Stimulated activated CD8-positive, alpha-beta memory T cell treated with anti-CD3 and anti-CD28 coated beads, Interleukin-2, amount 100 ng/mL, for 1 hour (primary cell): ENCODE measurements around the gene OS9.

Experiments used
- DNase-seq, 2 donors: peaks; one replicate each; pipeline ENCODE4 v3.0.0-alpha.2; 2020; ENCODE audit warnings: low read depth in 2 of 2

OS9 gene

DNA sequence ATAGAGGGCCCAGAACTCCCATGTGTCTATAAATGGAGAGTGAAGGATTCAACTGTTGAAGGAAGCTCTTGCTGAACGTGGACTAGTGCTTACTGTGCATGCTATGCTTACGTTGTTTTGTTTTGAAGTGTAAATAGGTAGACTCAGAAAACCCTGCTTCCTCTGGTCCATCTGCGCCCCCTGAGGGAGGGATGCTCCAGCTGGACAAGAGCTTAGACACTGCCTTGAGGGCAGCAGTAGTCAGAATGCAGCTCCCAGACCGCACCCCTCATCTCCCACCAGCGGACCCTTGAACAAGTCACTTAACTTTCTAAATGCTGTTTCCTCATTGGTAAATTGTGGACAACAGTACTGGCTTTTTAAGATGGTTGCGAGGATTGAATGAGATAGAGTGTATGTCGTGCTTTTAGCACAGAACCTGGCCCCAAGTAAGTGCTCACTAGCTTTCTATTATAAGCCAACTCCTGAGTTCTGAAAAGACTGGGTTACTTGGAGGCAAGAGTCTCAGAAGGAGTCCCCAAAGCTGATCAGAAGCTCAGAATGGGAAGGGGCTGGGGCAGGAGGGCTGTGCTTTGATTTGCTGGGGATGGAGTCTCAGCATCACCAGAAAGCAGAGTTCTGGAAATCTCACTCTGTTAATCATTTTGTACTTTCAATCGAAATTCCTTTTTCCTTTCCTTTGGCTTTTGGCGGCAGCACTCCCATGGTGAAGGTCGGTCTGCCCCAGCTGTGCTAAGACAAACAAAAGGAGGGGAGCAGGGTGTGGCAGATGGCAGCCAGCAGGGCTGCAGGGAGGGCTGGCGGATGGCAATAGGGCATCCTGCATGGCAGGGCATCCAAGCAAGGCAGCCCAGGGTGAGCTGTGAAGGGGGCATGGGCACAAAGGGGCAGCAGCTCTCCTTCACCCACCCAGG is 29.0 kb downstream of the OS9 start:
- no peak for DNase-seq

DNA sequence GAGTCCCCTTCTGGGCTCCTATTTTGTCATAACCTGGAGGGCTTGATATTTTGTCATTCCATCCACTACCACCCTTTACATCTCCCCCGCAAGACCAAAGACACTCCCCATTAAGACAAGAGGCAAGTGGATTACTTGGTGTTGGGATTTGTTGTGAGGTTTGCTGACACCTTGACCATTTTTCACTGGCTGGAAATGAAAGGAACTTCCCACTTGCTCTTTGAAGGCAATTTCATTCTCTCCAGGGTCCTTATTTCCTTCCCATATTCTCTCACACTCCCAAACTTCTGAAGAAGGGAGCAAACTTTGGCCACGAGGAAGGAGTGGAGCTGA is 29.7 kb downstream of the OS9 start:
- no peak for DNase-seq

DNA sequence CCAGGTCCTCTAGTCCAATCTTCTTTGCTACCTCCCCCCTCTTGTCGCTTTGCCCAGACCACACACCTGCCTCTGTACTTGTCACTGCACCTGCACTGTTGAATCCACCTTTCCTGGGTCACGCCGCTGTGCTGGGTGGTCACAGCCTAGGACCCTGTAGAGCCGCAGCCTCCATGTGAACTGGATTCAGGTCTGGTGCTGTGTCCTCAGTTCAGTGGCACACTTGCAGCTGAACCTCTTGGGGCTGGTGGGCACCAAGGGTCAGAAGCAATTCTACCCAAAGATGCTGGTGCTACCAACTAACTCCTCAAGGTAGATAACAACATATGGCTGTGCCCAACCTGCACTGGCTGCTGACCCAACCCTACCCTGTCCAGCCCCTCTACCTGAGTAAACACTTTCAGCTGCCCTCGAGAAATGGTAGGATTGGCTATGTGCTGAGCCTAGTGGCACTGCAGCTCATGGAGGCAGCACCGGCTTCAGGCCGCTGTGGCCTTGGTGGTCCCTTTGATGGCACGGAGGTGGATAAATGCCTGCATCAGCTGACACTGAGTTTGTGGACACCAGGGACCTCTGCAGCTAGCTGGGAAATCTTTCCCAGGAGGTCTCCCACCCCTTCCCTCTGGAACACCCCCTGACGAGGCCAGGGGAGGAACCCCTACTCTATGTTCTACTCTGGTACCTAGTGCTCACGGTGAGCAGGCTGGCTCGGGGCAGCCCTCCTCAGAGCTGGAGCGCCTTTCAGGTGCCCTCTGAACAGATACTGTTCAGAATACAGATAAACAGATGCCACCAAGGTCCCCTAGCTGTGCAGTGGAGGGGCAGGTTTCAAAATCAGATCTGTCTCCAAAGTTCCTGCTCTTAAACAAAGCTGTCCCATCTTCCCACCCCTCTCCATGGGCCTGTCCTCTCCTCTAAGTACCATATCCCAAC is 30.3 kb downstream of the OS9 start:
- DNase-seq: no peak

DNA sequence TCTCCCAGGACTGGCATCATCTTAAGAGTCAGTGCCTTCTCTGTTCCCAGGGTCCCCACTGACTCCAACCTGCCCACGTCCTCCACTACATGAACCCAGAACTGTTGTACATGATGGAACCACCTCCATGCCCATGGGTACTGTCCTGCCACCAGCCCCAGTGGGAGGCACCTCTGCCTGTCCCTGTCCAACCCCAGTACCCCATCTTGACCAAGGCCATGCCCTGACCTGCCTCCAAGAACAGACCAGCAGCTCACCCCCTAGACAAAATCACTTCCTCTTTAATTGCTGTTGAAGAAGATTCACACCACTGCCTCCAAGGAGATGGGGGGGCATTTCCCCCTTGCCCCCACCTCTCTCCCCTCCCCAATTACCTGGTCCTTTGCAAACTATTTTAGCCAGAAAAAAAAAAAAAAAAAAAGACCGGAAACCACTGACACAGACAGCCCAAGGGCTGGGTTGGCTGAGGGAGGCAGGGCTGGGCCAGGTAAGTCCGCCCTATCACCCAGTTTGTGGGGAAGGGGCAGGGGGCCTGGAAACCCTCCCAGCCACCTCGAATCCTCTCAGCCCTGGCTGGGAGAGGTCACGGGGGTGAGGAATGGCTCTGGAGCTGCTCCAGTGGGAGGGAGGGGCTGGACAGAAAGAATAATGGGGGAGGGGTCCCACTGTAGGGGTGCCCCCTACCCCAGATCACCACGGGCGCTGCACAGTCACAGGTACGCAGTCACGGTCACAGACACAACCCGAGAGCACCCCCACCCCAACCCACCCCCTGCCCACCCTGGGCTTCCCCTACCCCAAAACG is 31.2 kb downstream of the OS9 start:
- no peak for DNase-seq

DNA sequence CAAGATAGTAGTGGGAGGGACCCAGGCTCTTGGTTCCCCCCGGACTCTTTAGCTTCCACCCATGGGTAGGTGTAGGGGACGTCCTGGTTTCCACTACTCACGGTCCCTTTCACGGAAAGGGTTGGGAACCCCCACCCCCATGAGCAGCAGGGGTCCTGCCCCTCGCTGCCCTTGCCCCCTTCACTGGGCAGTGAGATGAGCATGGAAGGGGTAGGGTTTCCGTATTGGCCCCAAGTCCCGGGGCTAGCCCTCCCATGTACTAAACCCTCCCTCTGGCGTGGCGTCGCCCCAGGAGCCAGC is 31.9 kb downstream of the OS9 start:
- DNase-seq: no peak

DNA sequence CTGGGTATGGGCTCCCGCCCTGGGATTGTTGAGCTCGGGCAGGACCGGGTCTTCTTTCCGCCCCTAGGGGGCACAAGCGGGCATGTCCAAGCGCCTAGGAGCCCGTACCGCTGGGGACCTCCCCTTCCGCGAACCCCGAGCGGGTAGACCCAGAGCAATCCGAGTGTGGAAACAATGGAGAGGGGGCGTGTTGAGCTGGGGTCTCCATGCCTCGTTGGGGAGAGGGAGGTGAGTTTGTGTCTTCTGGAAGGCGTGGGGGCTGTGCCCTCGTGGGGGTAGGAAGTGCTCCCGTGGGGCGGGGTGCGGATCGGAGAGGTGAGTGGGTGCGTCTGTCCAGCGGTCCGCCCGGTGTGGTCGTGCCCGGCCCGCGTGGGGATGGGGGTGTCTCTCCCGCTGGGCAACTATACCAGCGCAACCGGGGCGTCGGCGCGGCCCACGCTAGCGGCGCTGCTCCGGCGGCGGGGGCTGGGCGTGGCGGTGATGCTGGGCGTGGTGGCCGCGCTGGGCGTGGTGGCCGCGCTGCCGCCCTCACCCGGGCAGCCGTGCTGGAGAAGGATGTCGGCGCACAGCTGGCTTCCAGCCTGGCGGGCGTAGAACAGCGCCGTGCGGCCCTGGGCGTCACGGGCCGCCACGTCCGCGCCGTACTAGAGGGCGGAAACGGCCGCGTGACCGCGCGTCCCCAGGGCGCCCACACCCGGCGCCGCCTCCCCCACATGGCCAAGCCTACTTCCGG is 32.4 kb downstream of the OS9 start:
- DNase-seq: no peak

DNA sequence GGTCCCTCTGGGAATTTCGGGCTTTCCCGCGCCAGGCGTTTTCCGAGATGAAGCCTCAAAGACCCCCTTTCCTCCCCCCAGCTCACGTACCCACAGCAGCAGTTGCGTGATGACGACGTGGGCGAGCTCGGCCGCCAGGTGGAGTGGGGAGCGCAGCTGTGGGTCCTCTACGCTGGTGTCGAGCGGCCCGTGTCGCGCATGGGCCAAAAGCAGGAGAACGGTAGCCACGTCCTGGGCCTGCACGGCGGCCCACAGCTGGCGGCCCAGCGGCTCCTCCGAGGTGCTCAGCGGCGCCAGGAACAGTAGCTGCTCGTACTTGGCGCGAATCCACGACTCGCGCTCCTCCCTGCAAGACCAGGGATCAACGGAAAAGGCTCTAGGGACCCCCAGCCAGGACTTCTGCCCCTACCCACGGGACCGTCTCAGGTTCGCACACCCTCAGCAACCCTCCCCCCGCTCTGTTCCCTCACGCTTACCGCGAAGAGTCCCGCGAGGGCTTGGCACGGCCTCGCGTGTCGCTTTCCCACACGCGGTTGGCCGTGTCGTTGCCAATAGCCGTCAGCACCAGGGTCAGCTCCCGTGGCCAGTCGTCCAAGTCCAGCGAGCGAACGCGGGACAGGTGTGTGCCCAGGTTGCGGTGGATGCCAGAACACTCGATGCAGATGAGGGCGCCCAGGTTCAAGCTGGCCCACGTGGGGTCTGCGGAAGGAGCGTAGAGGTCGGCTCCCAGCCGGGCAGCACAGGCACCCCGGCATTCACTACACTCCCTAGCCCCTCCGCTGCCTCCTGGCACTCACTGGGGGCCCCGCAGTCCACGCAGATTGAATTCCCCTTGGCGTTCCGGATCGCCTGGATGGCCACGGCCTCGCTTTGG is 33.2 kb downstream of the OS9 start:
- no peak for DNase-seq

DNA sequence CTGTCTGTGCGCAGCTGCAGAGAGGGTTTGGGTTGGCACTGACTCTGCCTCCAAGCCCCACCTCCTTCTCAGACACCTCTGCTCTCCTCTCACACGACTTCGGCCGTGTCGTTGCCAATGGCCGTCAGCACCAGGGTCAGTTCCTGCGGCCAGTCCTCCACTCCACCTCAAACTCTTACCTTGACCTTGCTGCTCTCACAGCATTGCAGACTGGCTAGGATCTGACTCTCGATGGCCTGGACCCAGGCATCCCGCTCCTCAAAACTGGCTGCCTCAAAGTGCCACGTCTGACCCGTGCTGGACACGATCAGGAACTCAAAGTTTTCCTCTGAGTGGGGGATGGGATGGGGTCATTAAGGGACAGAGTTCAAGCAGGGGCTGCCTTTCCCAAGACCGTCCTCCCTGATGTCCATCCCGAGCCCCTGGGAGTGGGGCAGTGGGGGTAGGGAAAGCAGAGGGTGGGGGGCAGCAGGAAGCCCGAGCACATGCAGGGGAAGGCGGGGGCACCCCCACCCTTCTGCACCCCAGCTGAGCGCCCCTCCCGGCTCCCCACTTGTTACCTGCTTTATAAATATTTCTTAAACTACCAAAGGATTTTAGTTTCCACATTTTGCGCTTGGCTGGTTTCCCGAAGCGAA is 33.9 kb downstream of the OS9 start:
- DNase-seq: no peak

DNA sequence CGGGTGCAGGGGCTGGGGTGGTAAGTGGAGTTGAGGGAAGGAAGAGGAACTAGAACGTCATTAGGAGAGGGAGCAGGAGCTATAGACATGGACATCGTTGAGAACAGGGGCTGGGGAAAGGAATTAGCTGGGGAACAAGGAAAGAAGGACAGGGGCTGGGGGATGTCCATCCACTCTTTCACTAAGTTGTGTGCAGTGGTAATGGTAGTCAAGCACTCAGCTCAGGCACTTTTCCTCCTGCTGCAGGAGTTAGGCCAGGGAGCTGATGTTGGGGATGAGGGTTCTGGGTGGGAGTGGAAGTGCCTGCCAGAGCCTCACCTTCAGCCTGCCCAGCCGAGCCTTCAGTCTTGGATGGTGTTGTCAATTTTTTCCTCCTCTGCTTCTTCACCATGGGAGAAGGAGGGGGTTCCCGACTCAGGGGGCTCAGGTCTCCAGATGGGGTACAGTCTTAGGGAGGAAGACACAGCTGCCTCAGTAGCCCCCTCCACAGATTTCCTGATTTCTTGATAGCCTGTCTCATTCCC is 35.5 kb downstream of the OS9 start:
- DNase-seq: no peak

DNA sequence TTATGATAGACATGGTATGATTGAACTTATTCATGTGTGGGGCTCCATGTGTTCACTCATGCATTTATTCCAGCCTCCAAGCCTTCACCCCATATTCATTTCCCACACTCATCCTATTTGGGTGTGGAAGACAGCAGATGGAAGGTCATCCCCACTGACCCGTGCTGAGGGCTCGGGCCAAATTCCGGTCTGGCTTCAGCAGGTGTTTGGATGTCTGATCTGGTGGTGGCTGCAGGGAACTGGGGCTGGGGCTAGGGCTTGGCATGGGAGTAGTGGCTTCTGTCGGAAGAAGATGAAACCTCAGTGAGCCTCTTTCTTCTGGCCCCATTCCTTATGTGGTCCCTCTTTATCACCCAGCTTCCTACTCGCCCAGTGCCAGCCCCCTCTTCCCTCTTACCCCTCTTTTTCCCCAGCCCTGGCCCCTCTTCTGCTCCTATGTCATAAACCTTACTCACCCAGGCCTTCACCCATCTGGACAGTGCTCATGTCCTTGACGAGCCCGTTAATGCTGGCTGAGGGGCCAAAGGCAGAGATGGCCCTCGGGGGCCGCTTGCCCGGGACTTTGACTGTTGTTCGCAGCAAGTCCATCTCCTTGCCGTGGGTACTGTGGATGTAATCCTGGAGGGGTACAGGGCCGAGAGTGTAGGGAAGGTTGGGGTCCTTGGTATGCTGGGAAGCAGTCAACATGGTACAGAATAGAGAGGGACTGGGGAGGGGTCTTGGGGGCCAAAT is 36.6 kb downstream of the OS9 start:
- no peak for DNase-seq

DNA sequence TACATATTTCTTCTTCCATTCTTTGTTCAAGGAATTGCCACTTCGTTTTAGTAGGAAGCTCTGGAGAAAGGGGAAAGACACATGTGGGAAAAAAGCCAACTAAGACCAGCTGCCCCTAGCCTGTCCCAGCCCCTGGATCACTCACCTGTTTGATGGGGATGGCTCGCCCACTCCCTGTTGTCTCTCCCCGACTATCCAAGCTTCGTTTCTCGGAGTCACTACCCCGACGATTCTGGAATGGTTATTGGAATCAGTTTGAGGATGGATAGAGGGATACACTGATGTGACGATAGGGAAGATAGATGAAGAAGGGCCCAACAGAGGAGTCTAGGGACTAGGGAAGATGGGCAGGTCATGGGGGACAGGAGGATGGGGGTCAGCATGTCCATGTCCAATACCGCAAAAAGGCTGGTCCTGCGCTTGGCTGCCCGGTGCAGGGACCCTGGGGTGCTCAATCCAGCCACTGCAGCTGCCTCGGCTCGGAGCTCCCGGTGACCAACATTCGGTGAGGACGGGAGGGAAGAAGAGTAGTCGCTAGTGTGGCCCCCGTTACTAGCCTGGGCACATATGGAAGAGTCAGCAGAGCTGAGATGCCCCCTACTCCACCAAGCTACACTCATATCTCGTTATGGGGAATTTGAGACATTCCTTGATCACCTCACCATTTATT is 37.6 kb downstream of the OS9 start:
- DNase-seq: no peak

DNA sequence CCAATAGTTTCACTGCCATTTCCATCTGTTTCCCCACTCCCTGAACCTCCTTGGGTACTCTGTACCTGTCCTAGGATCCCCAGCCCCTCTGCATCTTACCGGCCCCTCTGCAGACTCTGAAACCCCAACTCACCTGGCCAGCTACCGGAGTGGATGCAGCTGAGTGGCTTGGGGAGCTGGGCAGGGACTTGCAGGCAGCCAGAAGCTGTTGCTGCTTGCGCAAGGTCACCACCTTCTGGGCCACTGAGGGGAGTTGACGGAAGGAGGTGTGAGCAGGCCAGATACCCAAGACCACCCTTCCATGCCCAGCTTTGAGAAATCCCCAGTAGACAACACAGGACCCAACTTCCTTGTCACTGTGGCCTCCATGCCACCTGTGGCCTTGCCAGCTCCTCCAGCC is 38.3 kb downstream of the OS9 start:
- no peak for DNase-seq

DNA sequence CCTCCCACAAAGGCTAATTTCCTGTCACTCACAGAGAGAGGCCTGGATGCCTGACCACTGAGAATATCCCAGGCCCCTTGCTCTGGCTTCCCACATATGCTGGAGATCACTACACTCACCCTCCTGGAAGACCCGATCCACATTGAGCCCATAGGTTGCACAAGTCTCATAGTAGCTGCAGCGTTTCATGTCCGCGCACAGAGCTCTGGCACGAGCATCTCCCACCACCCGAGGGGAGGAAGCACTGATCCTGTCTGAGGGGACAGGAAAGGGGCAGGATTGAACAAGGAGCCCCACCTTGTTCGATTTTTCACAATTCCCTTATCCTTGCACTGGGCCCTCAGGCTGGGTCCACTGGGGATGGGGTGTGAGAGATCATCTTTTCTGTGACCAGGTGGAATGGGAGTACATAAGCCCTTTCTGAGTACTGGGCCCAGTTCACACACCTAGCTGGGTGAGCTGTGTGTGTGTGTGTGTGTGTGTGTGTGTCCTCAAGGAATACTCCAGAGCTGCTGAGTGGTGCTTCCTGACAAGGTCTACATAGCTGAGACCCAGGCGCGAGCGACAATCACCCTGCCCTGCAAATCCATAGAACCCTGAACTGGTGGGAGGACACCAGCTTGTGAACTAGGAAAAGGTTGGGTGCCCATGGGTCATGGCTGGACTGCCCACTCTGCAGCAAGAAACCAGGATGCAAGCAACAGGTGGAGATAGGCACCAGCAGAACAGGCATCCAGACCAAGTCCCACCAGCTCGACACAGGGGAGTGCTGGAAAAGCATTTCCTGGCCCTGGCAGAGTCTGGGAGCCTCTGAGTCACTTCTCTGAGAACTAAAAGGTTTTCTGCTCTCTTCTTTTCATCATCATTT is 39.0 kb downstream of the OS9 start:
- DNase-seq: no peak

DNA sequence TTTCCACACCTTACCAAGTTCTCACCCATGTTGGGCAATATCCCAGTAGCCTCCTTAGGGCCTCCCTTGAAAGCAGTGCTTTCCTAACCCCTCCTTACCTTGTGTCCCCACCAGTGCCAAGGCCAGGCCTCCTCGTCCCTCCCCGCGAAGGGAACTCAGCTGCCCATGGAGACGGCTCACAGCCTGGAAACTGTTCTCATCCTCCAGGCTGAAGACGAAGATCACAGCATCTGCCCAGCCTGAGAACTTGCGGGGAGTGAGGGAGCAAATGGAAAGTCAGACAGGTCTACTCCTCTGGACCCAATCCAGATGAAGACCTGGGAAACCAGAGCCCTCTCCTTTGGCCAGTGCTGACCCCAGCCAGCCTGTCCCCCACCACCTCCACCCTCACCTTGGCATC is 40.0 kb downstream of the OS9 start:
- DNase-seq: no peak

DNA sequence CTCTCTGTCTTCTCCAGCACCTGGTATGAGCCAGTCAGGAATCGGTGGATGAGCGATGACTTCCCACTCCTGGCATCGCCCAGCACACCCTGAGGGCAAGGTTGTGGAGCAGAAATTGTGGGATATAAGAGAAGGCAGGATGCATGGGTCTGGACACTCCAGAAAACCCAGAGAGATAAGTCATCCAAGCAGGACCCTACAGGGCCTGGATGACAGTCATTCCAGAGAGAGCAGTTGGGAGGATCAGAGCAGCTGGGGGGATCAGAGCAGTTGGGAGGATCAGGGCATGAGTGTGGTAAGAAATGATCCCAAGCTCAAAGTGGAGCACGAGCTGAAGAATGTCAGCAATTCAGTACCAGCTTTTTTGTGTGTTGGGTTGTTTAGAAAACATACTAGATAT is 40.7 kb downstream of the OS9 start:
- DNase-seq: no peak

DNA sequence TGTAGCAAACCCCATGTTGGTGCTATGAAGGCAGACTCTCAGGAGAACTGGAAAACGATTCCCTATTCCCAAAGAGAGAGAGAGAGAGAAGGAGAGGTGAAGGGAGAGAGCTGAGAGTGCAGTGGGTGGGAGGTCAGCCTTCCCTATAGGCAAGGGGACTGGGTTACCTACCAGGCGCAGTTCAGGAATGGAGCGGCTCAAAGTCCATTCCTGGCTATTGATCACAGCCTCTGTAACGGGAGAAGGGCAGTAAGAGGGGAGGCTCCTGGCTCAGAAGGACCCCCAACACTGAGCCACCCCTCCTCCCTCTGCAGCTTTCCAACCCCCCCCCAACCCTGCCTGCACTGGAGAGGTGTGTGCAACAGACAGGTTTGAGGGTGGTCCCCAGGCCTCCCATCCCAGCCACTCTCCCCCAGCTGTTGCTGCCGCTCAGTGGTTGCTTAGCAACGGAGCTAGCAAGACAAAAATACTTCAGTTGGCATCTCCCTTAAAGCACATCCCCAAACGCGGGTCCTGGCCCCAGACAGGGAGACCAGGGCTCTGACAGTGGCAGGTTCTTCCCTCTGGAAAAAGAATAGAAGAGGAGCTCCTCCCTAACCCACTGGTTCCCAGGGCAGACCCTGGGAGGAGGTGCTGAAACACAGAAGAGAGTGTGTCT is 41.4 kb downstream of the OS9 start:
- DNase-seq: no peak
